HG02885 (cell line): ENCODE data around the gene ETV7.

Experiments used
- ATAC-seq: cut with Tn5 transposase; IDR thresholded peaks from one replicate; pipeline ENCODE4 v1.9.1; 2021; ENCODE audit warnings: mild to moderate bottlenecking; ENCODE audit not compliant: unreplicated experiment, poor library complexity

ETV7 gene

GRCh38 chr6:36327919-36328236, 59.6 kb downstream of the ETV7 start:
- ATAC-seq = no peak

- ATAC-seq = no peak
Measured at GRCh38 chr6:36327226-36327918, 60.1 kb downstream of the ETV7 start.

- ATAC-seq = no peak
Measured at GRCh38 chr6:36326356-36326995, 61.0 kb downstream of the ETV7 start.

- ATAC-seq = no peak
Measured at GRCh38 chr6:36324715-36325114, 62.8 kb downstream of the ETV7 start.

- ATAC-seq = no peak
Measured at GRCh38 chr6:36324191-36324590, 63.3 kb downstream of the ETV7 start.

GRCh38 chr6:36323062-36323461, 64.4 kb downstream of the ETV7 start:
- ATAC-seq = no peak

GRCh38 chr6:36322591-36322990, 64.9 kb downstream of the ETV7 start:
- ATAC-seq = no peak

- ATAC-seq = no peak
Measured at GRCh38 chr6:36320475-36320874, 67.0 kb downstream of the ETV7 start.

- ATAC-seq = no peak
Measured at GRCh38 chr6:36319821-36320220, 67.6 kb downstream of the ETV7 start.

- ATAC-seq = no peak
Measured at GRCh38 chr6:36319436-36319762, 68.1 kb downstream of the ETV7 start.

- ATAC-seq = no peak
Measured at GRCh38 chr6:36318690-36319435, 68.6 kb downstream of the ETV7 start.

GRCh38 chr6:36317623-36318022, 69.8 kb downstream of the ETV7 start:
- ATAC-seq = no peak
